ENCODE results near the gene MYL5. TPM values are rescaled to one million over a fixed set of nuclear protein-coding genes. Genes with fewer than 3 reads are reported as not detected.

MYL5 gene
- total and polyA plus RNA-seq, 2 of the 13 experiments (the other 11 are each of a cell fraction or from before 2014, with no cell fraction given): 6.5 to 16.0 TPM

- TF ChIP-seq SKI (IDR thresholded peaks at IDR 0.05; ENCODE audit: partially characterized antibody) (peak; percentile 60), FOXP4 (CRISPR knock-in tag; IDR thresholded peaks at IDR 0.05) (peak; percentile 49; the same call in 1 of the 2 replicates), JUND (CRISPR knock-in tag; IDR thresholded peaks at IDR 0.05) (0 out of 2 replicates have a peak, but pooled peaks have one; percentile 35), SKIL (CRISPR knock-in tag; IDR thresholded peaks at IDR 0.05; ENCODE audit: borderline replicate concordance) (0 out of 2 replicates have a peak, but pooled peaks have one; percentile 51), ELF1 (CRISPR knock-in tag; IDR thresholded peaks at IDR 0.05) (peak; percentile 52), EZH2 (conservative IDR thresholded peaks at IDR 0.05; ENCODE audit: low read depth, low read length) (no peak), ATF2 (CRISPR knock-in tag; IDR thresholded peaks at IDR 0.05) (no peak; the same call in 1 of the 2 replicates), CCDC6 (CRISPR knock-in tag; IDR thresholded peaks at IDR 0.05) (0 out of 2 replicates have a peak, but pooled peaks have one; percentile 60), ZNF800 (CRISPR knock-in tag; IDR thresholded peaks at IDR 0.05) (0 out of 2 replicates have a peak, but pooled peaks have one; percentile 44), MEF2D (CRISPR knock-in tag; IDR thresholded peaks at IDR 0.05) (no peak; the same call in 1 of the 2 replicates), CAMTA2 (CRISPR knock-in tag; IDR thresholded peaks at IDR 0.05; ENCODE audit: borderline replicate concordance) (peak; percentile 79; the same call in 1 of the 2 replicates), ZNF33A (CRISPR knock-in tag; IDR thresholded peaks at IDR 0.05; ENCODE audit: borderline replicate concordance) (no peak), ZBTB7B (CRISPR knock-in tag; IDR thresholded peaks at IDR 0.05) (peak; percentile 84), ZGPAT (CRISPR knock-in tag; IDR thresholded peaks at IDR 0.05) (peak; percentile 61; the same call in 1 of the 2 replicates), FOXA1 (IDR thresholded peaks at IDR 0.05) (no peak), FOXA1 (CRISPR knock-in tag; IDR thresholded peaks at IDR 0.05) (peak; percentile 63), ZNF350 (CRISPR knock-in tag; IDR thresholded peaks at IDR 0.05; ENCODE audit: borderline replicate concordance, low read depth) (peak; percentile 65; the same call in 1 of the 2 replicates), BATF2 (CRISPR knock-in tag; IDR thresholded peaks at IDR 0.05) (no peak)
Observed at GRCh38 chr4:687048-687970, 13.0 kb downstream of the MYL5 start (continued).
